ENCODE measurements around the gene ARHGAP24. TPM values are rescaled to one million over a fixed set of nuclear protein-coding genes. Genes with fewer than 3 reads are reported as not detected.

Gene ARHGAP24
- polyA plus RNA-seq, 1 of the 3 experiments (the other 2 are of a cell fraction) = 1.4 TPM

- no peak for TF ChIP-seq MEF2A (IDR thresholded peaks at IDR 0.05; ENCODE audit: borderline replicate concordance, low read depth)
- TF ChIP-seq MAX (IDR thresholded peaks at IDR 0.05; ENCODE audit: low read depth) = no peak
- TF ChIP-seq, protein P1, sequence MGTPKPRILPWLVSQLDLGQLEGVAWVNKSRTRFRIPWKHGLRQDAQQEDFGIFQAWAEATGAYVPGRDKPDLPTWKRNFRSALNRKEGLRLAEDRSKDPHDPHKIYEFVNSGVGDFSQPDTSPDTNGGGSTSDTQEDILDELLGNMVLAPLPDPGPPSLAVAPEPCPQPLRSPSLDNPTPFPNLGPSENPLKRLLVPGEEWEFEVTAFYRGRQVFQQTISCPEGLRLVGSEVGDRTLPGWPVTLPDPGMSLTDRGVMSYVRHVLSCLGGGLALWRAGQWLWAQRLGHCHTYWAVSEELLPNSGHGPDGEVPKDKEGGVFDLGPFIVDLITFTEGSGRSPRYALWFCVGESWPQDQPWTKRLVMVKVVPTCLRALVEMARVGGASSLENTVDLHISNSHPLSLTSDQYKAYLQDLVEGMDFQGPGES (IDR thresholded peaks at IDR 0.05; ENCODE audit: low read depth, low read length) = no peak
- TF ChIP-seq NFIC (IDR thresholded peaks at IDR 0.05; ENCODE audit: borderline replicate concordance) = no peak
- no peak for TF ChIP-seq TCF12 (IDR thresholded peaks at IDR 0.05)
- TF ChIP-seq SIN3A (IDR thresholded peaks at IDR 0.05; ENCODE audit: borderline replicate concordance, low read depth, low read length) = no peak
- no peak for TF ChIP-seq TAF1 (IDR thresholded peaks at IDR 0.05; ENCODE audit: borderline replicate concordance, low read depth, low read length)
- TF ChIP-seq GATA2 (CRISPR knock-in tag; IDR thresholded peaks at IDR 0.05) = peak; percentile 53; the same call in 1 of the 2 replicates
- TF ChIP-seq JUND (IDR thresholded peaks at IDR 0.05) = no peak
- peak in 1 of 2 experiments; percentile 58; a peak in 1 of 4 replicates for TF ChIP-seq EP300 (IDR thresholded peaks at IDR 0.05; ENCODE audit: borderline replicate concordance in 1 of 2, low read depth in 1 of 2, low read length in 1 of 2)
- no peak for TF ChIP-seq FOXJ3 (CRISPR knock-in tag; IDR thresholded peaks at IDR 0.05)
- no peak for TF ChIP-seq MXI1 (IDR thresholded peaks at IDR 0.05; ENCODE audit: low read depth, low read length)
- no peak for TF ChIP-seq RFX5 (IDR thresholded peaks at IDR 0.05; ENCODE audit: low read length)
- TF ChIP-seq POLR2AphosphoS5 (IDR thresholded peaks at IDR 0.05; ENCODE audit: low read depth, low read length) = no peak
- TF ChIP-seq RCOR1 (IDR thresholded peaks at IDR 0.05; ENCODE audit: low read length) = no peak; the same call in 1 of the 2 replicates
- no peak for TF ChIP-seq RAD21 (IDR thresholded peaks at IDR 0.05; ENCODE audit: low read length)
- no peak for TF ChIP-seq YY1 (IDR thresholded peaks at IDR 0.05; ENCODE audit: low read depth)
- no peak overlapping the region for H3K4me2 ChIP-seq
- CTCF ChIA-PET = interaction anchor here (0.8 to 1.1 kb wide), 4 partner anchors 18 to 573 kb away, joined by 3 read pairs; no protein-coding TSS in a partner anchor
- no peaks in the 10 kb centered on the region for H3K79me2 ChIP-seq (ENCODE audit: insufficient read depth)
- no peak overlapping the region for H3K27ac ChIP-seq (ENCODE audit: low read depth in 2 of 2, low read length in 1 of 2)
- no peak overlapping the region for H3K9ac ChIP-seq
- no peaks in the 10 kb centered on the region for H3K27me3 ChIP-seq (ENCODE audit: insufficient read depth)
- 53% methylated on average over 6 of the region's 6 CpGs for WGBS (ENCODE audit: low lambda C conversion rate)
- no peaks in the 10 kb centered on the region for H3K9me2 ChIP-seq
- DNase-seq = peak; percentile 19
- no peaks in the 10 kb centered on the region for H3F3A ChIP-seq (replicated peaks; ENCODE audit: insufficient read depth)
- no peaks in the 10 kb centered on the region for H3K36me3 ChIP-seq (replicated peaks in 1 of 2; ENCODE audit: control insufficient read depth in 1 of 2, insufficient read depth in 2 of 2, low read length in 1 of 2)
- no peaks in the 10 kb centered on the region for H3K9me3 ChIP-seq
- no peak overlapping the region for H3K4me3 ChIP-seq (ENCODE audit: low read depth in 2 of 2, low read length in 1 of 2)
- no peak overlapping the region for H2AFZ ChIP-seq (ENCODE audit: low read depth)
- peaks cover 0 to 20% of the 10 kb centered on the region in 2 experiments; a peak in 2 of 4 replicates for H3K4me1 ChIP-seq (ENCODE audit: control insufficient read depth in 1 of 2, insufficient read depth in 2 of 2, low read depth in 1 of 2, low read length in 1 of 2)
- no peaks in the 10 kb centered on the region for H4K20me1 ChIP-seq (ENCODE audit: insufficient read depth)
- POLR2A ChIA-PET = interaction anchor here (0.7 kb wide), 1 partner anchor 38 kb away, joined by 3 read pairs; no protein-coding TSS in a partner anchor
These were observed 25.8 kb upstream of the ARHGAP24 start for GRCh38 chr4:85448906-85449890.

All from SK-N-SH (cell line).